ENCODE data around the gene ELK1.
A peak's percentile ranks its signal among the peaks of the same experiment; 100 is the strongest.

DNA sequence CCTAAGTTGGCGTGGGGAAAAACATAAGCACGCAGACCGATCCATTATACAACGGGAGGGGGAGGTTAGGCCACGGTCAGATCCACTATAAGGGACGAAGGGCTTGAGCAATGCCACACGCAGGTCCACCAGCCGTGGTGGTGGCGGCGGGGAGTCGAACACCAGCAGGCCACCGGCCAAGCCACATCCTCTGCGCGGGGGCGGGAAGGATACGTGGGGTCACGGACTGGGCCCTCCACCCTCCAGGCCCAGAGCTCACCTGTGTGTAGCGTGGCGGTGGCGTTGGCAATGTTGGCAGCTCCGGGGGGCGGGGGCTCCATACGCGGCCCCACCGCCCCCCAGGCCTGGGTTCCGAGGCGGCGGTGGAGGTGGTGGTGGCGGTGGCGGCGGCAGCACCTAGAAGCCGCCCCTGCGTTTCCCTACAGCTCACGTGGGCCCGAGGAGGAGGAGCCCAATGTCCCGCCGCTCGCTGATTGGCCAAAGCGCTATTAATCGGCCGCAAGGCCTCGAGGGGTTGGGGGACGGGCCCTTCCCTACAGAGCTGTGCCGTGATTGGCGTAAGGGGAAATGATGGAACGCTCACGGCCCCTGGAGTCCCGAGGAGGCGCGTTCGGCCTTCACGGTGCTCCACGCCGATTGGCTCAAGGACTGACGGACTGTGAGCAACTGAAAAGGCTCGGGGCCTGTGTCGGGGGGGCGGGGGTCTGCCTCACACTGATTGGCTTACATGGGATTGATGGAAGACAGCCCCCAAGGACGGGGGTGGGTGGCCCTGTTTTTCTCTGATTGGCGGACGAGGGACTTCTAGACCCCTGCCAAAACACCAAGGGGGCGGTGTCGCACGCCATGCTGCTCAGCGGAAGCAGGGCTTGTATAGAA, at the start of gene ELK1:
- TF ChIP-seq POLR2A (IDR thresholded peaks at IDR 0.05) = peak in 1 of 2 donors; percentile 62
- TF ChIP-seq, protein P1, sequence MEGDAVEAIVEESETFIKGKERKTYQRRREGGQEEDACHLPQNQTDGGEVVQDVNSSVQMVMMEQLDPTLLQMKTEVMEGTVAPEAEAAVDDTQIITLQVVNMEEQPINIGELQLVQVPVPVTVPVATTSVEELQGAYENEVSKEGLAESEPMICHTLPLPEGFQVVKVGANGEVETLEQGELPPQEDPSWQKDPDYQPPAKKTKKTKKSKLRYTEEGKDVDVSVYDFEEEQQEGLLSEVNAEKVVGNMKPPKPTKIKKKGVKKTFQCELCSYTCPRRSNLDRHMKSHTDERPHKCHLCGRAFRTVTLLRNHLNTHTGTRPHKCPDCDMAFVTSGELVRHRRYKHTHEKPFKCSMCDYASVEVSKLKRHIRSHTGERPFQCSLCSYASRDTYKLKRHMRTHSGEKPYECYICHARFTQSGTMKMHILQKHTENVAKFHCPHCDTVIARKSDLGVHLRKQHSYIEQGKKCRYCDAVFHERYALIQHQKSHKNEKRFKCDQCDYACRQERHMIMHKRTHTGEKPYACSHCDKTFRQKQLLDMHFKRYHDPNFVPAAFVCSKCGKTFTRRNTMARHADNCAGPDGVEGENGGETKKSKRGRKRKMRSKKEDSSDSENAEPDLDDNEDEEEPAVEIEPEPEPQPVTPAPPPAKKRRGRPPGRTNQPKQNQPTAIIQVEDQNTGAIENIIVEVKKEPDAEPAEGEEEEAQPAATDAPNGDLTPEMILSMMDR (IDR thresholded peaks at IDR 0.05) = no peak

Measured in thyroid gland (tissue), 4 donors.